Neural cell (in vitro differentiated cells): ENCODE measurements around the gene DAZL. TPM values are rescaled to one million over a fixed set of nuclear protein-coding genes. Genes with fewer than 3 reads are reported as not detected.
A peak's percentile ranks its signal among the peaks of the same experiment; 100 is the strongest.

Experiments used
- H2AFZ ChIP-seq: fragments of 200-600, 300-800 bp; sonication (generic), shearing (Covaris generic); 2 replicates; pipeline ENCODE4 v1.6.0; 2014; ENCODE audit warnings: low read depth, mild to moderate bottlenecking, antibody characterized with exemption, low read length, moderate library complexity
- H3F3A ChIP-seq: fragments of 200-600 bp; shearing (Covaris generic); 2 replicates; pipeline ENCODE4 v1.6.1; 2016; ENCODE audit warnings: mild to moderate bottlenecking, moderate library complexity, mixed read lengths, antibody characterized with exemption, low read length; ENCODE audit not compliant: insufficient read depth, poor library complexity, severe bottlenecking
- H3K27ac ChIP-seq: fragments of 200-600, 300-800 bp; sonication (generic), shearing (Covaris generic); 2 replicates; pipeline ENCODE4 v1.5.1; 2014; ENCODE audit warnings: mild to moderate bottlenecking, low read length, moderate library complexity
- H3K27me3 ChIP-seq: fragments of 300-800, 200-600 bp; sonication (generic), shearing (Covaris generic); 2 replicates; pipeline ENCODE4 v1.6.0; 2014; ENCODE audit warnings: mild to moderate bottlenecking, low read depth, low read length, moderate library complexity; ENCODE audit not compliant: insufficient read depth
- H3K36me3 ChIP-seq: fragments of 300-800, 200-600 bp; sonication (generic), shearing (Covaris generic); 2 replicates; pipeline ENCODE4 v1.5.1; 2014; ENCODE audit warnings: mild to moderate bottlenecking, antibody characterized with exemption, low read length, moderate library complexity; ENCODE audit not compliant: insufficient read depth
- H3K4me2 ChIP-seq: fragments of 300-800, 200-600 bp; sonication (generic), shearing (Covaris generic); 2 replicates; pipeline ENCODE4 v1.6.0; 2014; ENCODE audit warnings: mild to moderate bottlenecking, low read length
- H3K4me3 ChIP-seq: fragments of 300-800, 200-600 bp; sonication (generic), shearing (Covaris generic); 2 replicates; pipeline ENCODE4 v1.5.1; 2014; ENCODE audit warnings: mild to moderate bottlenecking, low read length, moderate library complexity
- H3K79me2 ChIP-seq: fragments of 200-600 bp; shearing (Covaris generic); replicated peaks from 2 replicates; pipeline ENCODE4 v1.6.0; 2014; ENCODE audit warnings: mild to moderate bottlenecking, low read length, moderate library complexity; ENCODE audit not compliant: insufficient read depth
- H3K9ac ChIP-seq: fragments of 300-800, 200-600 bp; sonication (generic), shearing (Covaris generic); 2 replicates; pipeline ENCODE4 v1.6.1; 2016; ENCODE audit warnings: mild to moderate bottlenecking, low read length, mixed read lengths
- H3K9me2 ChIP-seq: fragments of 200-600 bp; shearing (Covaris generic); 2 replicates; pipeline ENCODE4 v1.6.1; 2016; ENCODE audit warnings: mild to moderate bottlenecking, low read length, mixed read lengths; ENCODE audit not compliant: insufficient read depth
- H3K9me3 ChIP-seq: fragments of 200-600, 300-800 bp; sonication (generic), shearing (Covaris generic); 2 replicates; pipeline ENCODE4 v1.6.1; 2016; ENCODE audit warnings: mild to moderate bottlenecking, mixed run types, low read length, moderate library complexity, mixed read lengths
- H4K20me1 ChIP-seq: fragments of 200-600 bp; shearing (Covaris generic); 2 replicates; pipeline ENCODE4 v1.6.1; 2016; ENCODE audit warnings: mild to moderate bottlenecking, mixed run types; ENCODE audit not compliant: insufficient read depth
- EP300 ChIP-seq: fragments of 450-650 bp; conservative IDR thresholded peaks from 2 replicates; pipeline ENCODE4 v1.6.1; 2014; ENCODE audit warnings: antibody characterized with exemption, mild to moderate bottlenecking, moderate library complexity; ENCODE audit not compliant: poor library complexity, severe bottlenecking
- EZH2 ChIP-seq: fragments of 200-600, 300-800 bp; shearing (Covaris generic), sonication (generic); IDR thresholded peaks from 2 replicates; pipeline ENCODE4 v1.6.1; 2014; ENCODE audit warnings: antibody characterized with exemption, low read length, borderline replicate concordance, mild to moderate bottlenecking; ENCODE audit not compliant: insufficient read depth, poor library complexity, severe bottlenecking
- MXI1 ChIP-seq: fragments of 450-650 bp; conservative IDR thresholded peaks from 2 replicates; pipeline ENCODE4 v1.6.1; 2014; ENCODE audit warnings: antibody characterized with exemption, mild to moderate bottlenecking; ENCODE audit not compliant: poor library complexity, severe bottlenecking
- POLR2AphosphoS5 ChIP-seq: IDR thresholded peaks from 2 replicates; pipeline ENCODE4 v1.6.1; 2012
- RAD21 ChIP-seq: fragments of 450-650 bp; conservative IDR thresholded peaks from 2 replicates; pipeline ENCODE4 v1.6.1; 2014; ENCODE audit warnings: antibody characterized with exemption, mild to moderate bottlenecking, moderate library complexity
- SMC3 ChIP-seq: fragments of 450-650 bp; conservative IDR thresholded peaks from 2 replicates; pipeline ENCODE4 v1.6.1; 2014; ENCODE audit warnings: antibody characterized with exemption, mild to moderate bottlenecking, moderate library complexity; ENCODE audit not compliant: poor library complexity
- TAF1 ChIP-seq: IDR thresholded peaks from 2 replicates; pipeline ENCODE4 v1.6.1; 2012; ENCODE audit warnings: low read depth
- polyA plus RNA-seq: library from polyadenylated mRNA; depleted of rRNA; stranded (reverse); fragments of >200 nt; gene quantifications from 2 replicates; pipeline ENCODE4 v1.2.3, GENCODE V29; 2014
- TF ChIP-seq, protein P1 (sequence below): IDR thresholded peaks from 2 replicates; pipeline ENCODE4 v1.6.1; 2012; ENCODE audit warnings: borderline replicate concordance
- TF ChIP-seq, protein P2 (sequence below): fragments of 450-650 bp; IDR thresholded peaks from 2 replicates; pipeline ENCODE4 v1.5.1; 2014; ENCODE audit warnings: antibody characterized with exemption, mild to moderate bottlenecking, moderate library complexity; ENCODE audit not compliant: poor library complexity, severe bottlenecking

The DAZL gene
- polyA plus RNA-seq, 1 donor from 2014 or later: not detected

DNA sequence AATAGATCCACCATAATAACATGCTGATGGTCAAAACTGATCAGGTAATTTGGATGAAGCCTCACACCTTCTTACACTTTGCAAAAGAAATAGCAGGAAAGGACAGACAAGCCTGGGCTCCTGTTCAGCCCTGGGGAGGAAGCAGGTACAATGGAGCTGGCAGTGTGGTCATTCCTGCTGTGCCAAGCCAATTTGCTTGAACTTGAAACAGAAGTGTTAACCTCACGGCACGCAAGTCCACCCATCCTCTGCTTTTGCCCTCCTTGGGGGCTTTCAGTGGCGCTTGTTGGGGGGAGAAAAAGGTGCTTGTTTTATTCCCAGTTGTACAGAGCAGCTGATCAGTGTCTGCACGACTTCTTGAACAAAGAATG, 54.9 kb downstream of the DAZL start:
- TF ChIP-seq EZH2: no peak
- no peak for TF ChIP-seq EP300
- TF ChIP-seq MXI1: no peak
- no peak for TF ChIP-seq TAF1
- no peak for TF ChIP-seq RAD21
- TF ChIP-seq SMC3: no peak
- TF ChIP-seq, protein P1, sequence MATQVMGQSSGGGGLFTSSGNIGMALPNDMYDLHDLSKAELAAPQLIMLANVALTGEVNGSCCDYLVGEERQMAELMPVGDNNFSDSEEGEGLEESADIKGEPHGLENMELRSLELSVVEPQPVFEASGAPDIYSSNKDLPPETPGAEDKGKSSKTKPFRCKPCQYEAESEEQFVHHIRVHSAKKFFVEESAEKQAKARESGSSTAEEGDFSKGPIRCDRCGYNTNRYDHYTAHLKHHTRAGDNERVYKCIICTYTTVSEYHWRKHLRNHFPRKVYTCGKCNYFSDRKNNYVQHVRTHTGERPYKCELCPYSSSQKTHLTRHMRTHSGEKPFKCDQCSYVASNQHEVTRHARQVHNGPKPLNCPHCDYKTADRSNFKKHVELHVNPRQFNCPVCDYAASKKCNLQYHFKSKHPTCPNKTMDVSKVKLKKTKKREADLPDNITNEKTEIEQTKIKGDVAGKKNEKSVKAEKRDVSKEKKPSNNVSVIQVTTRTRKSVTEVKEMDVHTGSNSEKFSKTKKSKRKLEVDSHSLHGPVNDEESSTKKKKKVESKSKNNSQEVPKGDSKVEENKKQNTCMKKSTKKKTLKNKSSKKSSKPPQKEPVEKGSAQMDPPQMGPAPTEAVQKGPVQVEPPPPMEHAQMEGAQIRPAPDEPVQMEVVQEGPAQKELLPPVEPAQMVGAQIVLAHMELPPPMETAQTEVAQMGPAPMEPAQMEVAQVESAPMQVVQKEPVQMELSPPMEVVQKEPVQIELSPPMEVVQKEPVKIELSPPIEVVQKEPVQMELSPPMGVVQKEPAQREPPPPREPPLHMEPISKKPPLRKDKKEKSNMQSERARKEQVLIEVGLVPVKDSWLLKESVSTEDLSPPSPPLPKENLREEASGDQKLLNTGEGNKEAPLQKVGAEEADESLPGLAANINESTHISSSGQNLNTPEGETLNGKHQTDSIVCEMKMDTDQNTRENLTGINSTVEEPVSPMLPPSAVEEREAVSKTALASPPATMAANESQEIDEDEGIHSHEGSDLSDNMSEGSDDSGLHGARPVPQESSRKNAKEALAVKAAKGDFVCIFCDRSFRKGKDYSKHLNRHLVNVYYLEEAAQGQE: no peak
- TF ChIP-seq POLR2AphosphoS5: no peak
- TF ChIP-seq, protein P2, sequence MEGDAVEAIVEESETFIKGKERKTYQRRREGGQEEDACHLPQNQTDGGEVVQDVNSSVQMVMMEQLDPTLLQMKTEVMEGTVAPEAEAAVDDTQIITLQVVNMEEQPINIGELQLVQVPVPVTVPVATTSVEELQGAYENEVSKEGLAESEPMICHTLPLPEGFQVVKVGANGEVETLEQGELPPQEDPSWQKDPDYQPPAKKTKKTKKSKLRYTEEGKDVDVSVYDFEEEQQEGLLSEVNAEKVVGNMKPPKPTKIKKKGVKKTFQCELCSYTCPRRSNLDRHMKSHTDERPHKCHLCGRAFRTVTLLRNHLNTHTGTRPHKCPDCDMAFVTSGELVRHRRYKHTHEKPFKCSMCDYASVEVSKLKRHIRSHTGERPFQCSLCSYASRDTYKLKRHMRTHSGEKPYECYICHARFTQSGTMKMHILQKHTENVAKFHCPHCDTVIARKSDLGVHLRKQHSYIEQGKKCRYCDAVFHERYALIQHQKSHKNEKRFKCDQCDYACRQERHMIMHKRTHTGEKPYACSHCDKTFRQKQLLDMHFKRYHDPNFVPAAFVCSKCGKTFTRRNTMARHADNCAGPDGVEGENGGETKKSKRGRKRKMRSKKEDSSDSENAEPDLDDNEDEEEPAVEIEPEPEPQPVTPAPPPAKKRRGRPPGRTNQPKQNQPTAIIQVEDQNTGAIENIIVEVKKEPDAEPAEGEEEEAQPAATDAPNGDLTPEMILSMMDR: no peak
- peak overlapping the region; percentile 78 for H2AFZ ChIP-seq
- H3F3A ChIP-seq: no peaks in the 10 kb centered on the region
- H3K9me2 ChIP-seq: no peaks in the 10 kb centered on the region
- H3K27ac ChIP-seq: peak overlapping the region; percentile 58
- H3K79me2 ChIP-seq: no peaks in the 10 kb centered on the region
- H3K9ac ChIP-seq: peak overlapping the region; percentile 52
- H3K4me2 ChIP-seq: no peak overlapping the region
- H4K20me1 ChIP-seq: no peaks in the 10 kb centered on the region
- H3K9me3 ChIP-seq: no peaks in the 10 kb centered on the region
- no peaks in the 10 kb centered on the region for H3K27me3 ChIP-seq
- no peaks in the 10 kb centered on the region for H3K36me3 ChIP-seq
- peak overlapping the region; percentile 5 for H3K4me3 ChIP-seq

DNA sequence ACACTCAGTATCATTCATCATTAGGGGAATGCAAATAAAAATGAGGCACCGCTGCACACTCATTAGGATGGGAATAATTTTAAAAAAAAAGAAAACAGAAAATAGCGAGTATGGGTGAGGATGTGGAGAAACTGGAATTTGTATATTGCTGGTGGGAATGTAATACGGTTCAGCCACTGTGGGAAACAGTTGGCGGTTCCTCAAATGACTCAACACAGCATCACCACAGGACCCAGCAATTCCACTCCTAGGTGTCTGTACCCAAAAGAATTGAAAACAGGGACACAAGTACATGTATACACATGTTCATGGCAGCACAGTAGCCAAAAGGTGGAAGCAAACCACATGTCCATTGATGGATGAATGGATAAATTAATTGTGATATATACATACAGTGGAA, 56.5 kb downstream of the DAZL start:
- no peaks in the 10 kb centered on the region for H3K27me3 ChIP-seq
- TF ChIP-seq TAF1: no peak
- TF ChIP-seq SMC3: no peak
- no peak for TF ChIP-seq RAD21
- TF ChIP-seq EZH2: no peak
- TF ChIP-seq, protein P2: no peak
- TF ChIP-seq MXI1: no peak
- H3K9ac ChIP-seq: no peak overlapping the region
- H3K4me3 ChIP-seq: no peak overlapping the region
- no peaks in the 10 kb centered on the region for H3K79me2 ChIP-seq
- no peaks in the 10 kb centered on the region for H4K20me1 ChIP-seq
- no peaks in the 10 kb centered on the region for H3F3A ChIP-seq
- H2AFZ ChIP-seq: no peak overlapping the region
- no peaks in the 10 kb centered on the region for H3K36me3 ChIP-seq
- H3K4me2 ChIP-seq: no peak overlapping the region
- H3K9me2 ChIP-seq: no peaks in the 10 kb centered on the region
- H3K9me3 ChIP-seq: no peaks in the 10 kb centered on the region
- no peak overlapping the region for H3K27ac ChIP-seq
